ENCODE measurements around the gene COX19.

COX19 gene

GRCh38 chr7:990933-991728 lies 15.8 kb upstream of the COX19 start:
- no peak for DNase-seq

DNA sequence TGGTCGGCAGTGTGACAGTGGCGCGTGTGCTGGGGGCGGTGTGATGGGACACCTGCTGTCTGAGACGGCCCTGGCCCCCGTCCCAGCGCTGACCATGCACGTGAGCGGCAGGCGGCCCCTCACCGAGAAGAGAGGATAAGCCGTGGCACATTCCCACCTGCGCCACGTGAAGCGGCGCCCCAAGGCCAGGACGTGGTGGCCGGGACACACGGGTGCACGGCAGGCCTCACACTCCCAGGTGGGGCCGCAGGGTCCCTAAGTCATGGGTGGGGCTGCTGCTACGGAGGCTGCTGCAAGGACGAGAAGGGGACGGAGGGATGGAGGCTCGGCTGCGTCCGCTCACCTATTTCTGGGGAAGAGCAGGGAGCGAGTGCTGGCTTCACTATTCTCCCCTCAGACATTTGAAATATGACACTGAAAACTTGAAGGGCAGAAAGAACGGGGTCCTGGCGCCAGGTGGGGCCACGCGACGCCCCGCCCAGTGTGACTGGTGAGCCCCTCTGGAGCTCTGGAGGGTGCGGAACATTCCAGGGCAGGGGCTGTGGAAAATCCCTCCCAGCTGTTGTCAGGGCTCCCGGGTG lies 15.1 kb upstream of the COX19 start:
- DNase-seq, result no peak

DNA sequence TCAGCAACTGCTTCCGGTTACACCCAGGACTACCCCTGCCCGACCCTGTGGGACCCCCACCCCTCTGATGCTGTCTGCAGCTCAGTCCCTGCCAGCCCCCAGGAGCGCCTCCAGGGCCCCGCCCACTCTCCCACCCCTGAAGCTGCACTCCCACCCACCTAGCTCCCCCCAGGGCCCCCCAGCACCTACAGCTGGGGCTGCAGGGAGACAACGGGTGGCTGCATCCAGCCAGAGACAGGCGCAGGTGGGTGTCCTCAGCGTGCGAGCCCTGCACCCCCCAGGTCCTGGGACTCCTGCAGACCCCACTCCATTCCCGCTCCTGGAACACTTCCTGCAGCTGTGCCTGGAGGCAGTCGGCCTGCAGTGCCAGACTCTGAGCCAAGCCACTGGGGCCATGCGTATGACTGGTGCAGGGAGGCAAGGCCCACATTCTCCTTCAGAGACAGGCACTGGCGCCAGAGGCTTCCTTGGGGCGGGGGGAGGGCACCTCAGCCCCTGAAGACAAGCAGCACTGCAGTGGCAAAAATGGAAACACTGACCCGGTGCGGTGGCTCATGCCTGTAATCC lies 13.7 kb upstream of the COX19 start:
- no peak for DNase-seq

DNA sequence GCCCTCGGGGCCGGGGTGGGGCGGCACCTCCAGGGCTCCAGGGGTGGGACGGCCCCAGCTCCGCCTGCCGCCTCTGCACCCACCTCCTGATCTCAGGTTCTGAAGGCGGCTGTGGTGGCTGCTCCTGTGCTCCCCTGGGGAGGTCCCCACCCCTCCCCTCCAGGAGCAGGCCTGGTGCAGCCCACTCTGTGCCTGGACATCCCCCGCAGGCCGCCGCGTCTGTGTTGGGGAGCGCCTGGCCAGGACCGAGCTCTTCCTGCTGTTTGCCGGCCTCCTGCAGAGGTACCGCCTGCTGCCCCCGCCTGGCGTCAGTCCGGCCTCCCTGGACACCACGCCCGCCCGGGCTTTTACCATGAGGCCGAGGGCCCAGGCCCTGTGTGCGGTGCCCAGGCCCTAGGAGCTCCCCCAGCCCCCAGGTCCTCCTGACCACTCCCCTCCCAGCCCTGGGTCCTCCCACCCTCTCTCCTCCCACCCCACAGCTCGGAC lies 13.1 kb upstream of the COX19 start:
- no peak for DNase-seq

GRCh38 chr7:987909-988308 lies 12.6 kb upstream of the COX19 start:
- DNase-seq, result no peak

- DNase-seq, result no peak
Observed at GRCh38 chr7:986766-987751, 11.7 kb upstream of the COX19 start.

GRCh38 chr7:985915-986741 lies 10.8 kb upstream of the COX19 start:
- no peak for DNase-seq

DNA sequence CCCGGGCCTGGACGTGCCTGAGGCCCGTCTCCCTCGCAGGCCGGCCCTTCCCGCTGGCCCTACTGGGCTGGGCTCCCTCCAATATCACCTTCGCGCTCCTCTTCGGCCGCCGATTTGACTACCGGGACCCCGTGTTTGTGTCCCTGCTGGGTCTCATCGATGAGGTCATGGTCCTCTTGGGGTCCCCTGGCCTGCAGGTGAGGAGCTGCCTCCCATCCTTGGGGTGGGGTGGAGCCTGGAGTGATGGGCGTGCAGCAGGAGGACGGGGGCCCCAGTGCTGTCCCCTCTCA lies 9.7 kb upstream of the COX19 start:
- DNase-seq, result no peak

GRCh38 chr7:984361-985126 lies 9.2 kb upstream of the COX19 start:
- DNase-seq, result no peak

- DNase-seq, result no peak
Observed at GRCh38 chr7:983616-984071, 8.3 kb upstream of the COX19 start.

DNA sequence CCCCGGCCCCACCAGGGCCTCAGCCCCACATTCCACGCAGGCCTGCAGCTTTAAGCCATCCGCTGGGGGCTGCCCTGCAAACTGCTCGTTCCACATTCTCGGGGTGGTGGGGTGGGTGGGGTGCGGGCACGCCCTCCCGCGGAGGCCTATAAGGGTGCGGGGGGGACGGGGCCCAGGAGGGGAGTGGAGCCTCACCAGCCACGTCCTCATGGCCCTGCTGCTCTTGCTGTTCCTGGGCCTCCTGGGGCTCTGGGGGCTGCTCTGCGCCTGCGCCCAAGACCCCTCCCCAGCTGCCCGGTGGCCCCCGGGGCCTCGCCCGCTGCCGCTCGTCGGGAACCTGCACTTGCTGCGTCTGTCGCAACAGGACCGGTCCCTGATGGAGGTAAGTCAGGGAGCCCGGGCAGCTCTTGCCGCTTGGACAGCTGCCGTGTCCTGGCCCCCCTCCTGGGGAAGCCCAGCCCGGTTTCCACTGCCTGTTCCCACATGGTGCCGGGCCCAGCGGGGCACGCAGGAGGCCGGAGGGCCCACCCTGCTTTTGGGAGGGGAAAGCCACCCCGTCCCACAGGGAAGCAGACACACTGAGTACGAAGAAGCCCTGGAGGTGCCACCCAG lies 7.8 kb upstream of the COX19 start, which contains the start of gene CYP2W1:
Gene CYP2W1 (plus strand): TSS at position 178 of the 612 bp plus-strand sequence. CDS start 31 bp downstream, at position 209.
- DNase-seq, result no peak

DNA sequence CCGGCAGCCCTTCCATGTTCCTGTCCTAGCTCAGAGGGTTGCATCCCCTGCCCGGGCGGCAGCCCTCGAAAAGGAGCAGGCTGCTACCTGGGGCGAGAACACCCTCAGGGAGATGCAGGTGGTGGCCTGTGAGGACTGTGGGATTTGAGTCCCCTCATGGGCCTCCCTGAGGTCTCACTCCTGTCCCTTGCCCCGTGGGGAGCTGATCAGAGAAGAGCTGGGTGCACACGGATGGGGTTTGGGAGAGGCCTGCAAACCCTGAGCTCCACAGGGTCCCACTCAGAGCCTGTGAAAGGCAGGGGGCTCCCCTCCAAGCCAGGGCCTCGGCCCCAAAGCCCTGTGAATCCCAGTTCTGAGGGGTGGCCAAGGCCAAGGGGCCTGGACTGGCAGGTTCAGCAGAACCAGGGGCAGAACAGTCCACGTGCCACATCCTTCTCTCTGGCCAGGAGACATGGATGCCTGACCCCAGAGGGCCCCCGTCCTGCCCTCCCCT lies 7.2 kb upstream of the COX19 start:
- DNase-seq, result no peak

DNA sequence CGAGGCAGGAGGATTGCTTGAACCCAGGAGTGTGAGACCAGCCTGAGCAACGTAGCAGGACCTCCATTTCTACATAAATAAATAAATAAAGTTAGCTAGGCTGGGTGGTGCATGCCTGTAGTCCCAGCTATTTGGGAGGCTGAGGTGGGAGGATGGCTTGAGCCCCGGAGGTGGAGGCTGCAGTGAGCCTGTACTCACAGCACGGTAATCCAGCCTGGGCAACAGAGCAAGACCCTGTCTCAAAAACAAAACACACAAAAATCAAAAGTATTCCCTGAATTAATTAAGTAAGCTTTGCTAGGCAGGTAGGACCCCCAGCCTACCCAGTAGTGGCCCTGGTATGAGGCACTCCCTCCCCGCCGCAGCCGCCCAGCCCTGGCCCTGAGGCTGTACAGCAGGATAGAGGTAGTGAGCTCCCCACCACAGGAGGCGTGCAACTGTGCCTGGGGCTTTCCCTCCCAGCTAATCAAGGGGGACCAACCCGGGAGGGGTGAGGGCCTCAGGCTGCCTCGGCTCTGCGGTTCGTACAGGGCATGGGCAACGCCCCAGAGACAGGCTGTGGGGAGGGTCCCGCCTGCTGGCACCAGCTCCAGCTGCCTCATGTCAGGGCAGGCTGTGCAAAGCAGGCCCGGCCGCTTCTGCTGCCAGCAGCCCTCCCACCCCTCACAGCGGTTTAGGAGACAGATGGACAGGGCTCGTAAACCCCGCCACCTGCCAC lies 6.6 kb upstream of the COX19 start:
- DNase-seq, result no peak

DNA sequence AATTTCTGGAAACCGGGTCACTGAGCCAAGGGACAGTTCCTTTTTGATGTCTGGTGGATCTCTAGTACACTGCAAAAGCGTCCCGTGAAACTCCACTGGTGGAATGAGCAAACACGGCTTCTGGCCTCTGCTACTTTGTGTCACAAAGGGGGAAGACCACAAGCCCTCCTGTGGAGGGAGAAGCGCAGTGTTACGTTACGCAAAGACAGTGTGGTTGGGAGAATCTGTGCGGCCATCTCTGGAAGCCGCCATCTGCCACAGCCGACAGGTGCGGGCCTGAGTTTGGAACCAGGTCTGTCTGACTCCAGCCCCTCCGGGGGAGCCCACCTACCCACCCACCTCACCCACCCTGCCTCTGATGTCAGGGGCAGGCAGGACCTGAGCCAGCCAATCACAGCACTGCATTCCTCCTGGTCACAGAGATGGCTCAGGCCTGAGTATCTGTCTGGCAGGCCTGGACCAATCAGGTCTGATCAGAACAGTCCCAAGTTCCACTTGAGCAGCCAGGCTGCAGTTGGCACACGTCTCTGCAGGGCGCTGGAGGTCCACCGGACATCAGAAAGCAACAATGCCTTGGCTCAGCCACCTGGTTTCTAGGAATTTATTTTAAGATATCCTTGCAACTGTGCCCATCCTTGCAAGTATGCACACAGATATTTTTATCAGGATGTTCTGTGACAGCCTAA lies 4.7 kb upstream of the COX19 start:
- DNase-seq, result no peak

GRCh38 chr7:979151-979550 lies 3.8 kb upstream of the COX19 start:
- DNase-seq, result no peak

GRCh38 chr7:978416-979091 lies 3.2 kb upstream of the COX19 start:
- no peak for DNase-seq

DNA sequence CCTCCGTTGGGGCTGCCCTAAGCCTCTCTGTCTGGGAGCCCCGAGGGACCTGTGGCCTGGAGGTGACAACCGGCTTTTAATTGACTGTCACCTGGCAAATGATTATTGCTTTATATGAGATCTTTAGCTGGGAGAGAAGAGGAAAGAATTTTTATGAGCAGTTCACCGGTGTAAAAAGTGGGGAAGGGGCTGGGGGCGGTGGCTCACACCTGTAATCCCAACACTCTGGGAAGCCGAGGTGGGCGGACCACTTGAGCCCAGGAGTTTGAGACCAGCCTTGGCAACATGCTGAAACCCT lies 2.6 kb upstream of the COX19 start:
- DNase-seq, result no peak

- DNase-seq, result no peak
Observed at GRCh38 chr7:977326-978048, 2.1 kb upstream of the COX19 start.
